HCT116 (cell line): Measurements from ENCODE around the gene KLHDC4.
"Not testable (repeated sequence)": the region's sequence is repeated elsewhere in the genome, so short reads cannot be mapped to it uniquely, and the experiment has no call there.

Source experiments
- CEBPB ChIP-seq: IDR thresholded peaks from 2 replicates; pipeline ENCODE4 v1.6.1; 2012; ENCODE audit warnings: low read depth
- CTCF ChIP-seq, 3 experiments: fragments of 200-600 bp in 1 of 3; sonication (generic) in 1 of 3; IDR thresholded peaks in 2 of 3; conservative IDR thresholded peaks in 1 of 3; 2 replicates each; pipeline ENCODE4 v1.5.1; 2012 to 2017; ENCODE audit warnings: low read depth in 2 of 3, low read length in 2 of 3, antibody characterized with exemption in 1 of 3, borderline replicate concordance in 1 of 3, control low read depth in 1 of 3, mild to moderate bottlenecking in 1 of 3, mixed read lengths in 1 of 3, mixed run types in 1 of 3, moderate library complexity in 1 of 3; ENCODE audit not compliant: insufficient read depth in 1 of 3
- EGR1 ChIP-seq: IDR thresholded peaks from 2 replicates; pipeline ENCODE4 v1.6.1; 2012; ENCODE audit warnings: low read depth
- EZH2 ChIP-seq: fragments of 200-600 bp; sonication (generic); IDR thresholded peaks from 2 replicates; pipeline ENCODE4 v1.6.1; 2017; ENCODE audit warnings: antibody characterized with exemption, mixed run types
- POLR2A ChIP-seq: IDR thresholded peaks from 2 replicates; pipeline ENCODE4 v1.7.0; 2011; ENCODE audit warnings: borderline replicate concordance; ENCODE audit not compliant: insufficient read depth, insufficient read length; ENCODE audit errors: extremely low read depth
- POLR2AphosphoS5 ChIP-seq: IDR thresholded peaks from 2 replicates; pipeline ENCODE4 v1.6.1; 2011; ENCODE audit warnings: mild to moderate bottlenecking, low read depth, low read length, moderate library complexity
- REST ChIP-seq: IDR thresholded peaks from 2 replicates; pipeline ENCODE4 v1.6.1; 2012; ENCODE audit warnings: low read depth
- SRF ChIP-seq: IDR thresholded peaks from 2 replicates; pipeline ENCODE4 v1.6.1; 2012; ENCODE audit warnings: low read depth
- ZNF274 ChIP-seq: fragments of 200-500 bp; sonication (Bioruptor generic); IDR thresholded peaks from 2 replicates; pipeline ENCODE4 v1.6.1; 2014; ENCODE audit warnings: mild to moderate bottlenecking, low read depth, low read length, inconsistent platforms

GRCh38 chr16:87726577-87726976 lies 39.2 kb downstream of the KLHDC4 start:
- not testable (repeated sequence) for TF ChIP-seq EGR1; EZH2; ZNF274; CEBPB; REST; CTCF (IDR thresholded peaks at IDR 0.05 in 2 of 3, conservative IDR thresholded peaks at IDR 0.05 in 1 of 3; ENCODE audit: borderline replicate concordance in 1 of 3, insufficient read depth in 1 of 3, low read depth in 2 of 3, low read length in 2 of 3); POLR2AphosphoS5; POLR2A; SRF
